Glutamatergic neuron (in vitro differentiated cells): ENCODE data around the gene MCM8. TPM values are rescaled to one million over a fixed set of nuclear protein-coding genes. Genes with fewer than 3 reads are reported as not detected.

Experiments used
- DNase-seq: peaks from one replicate; pipeline ENCODE4 v3.0.0; 2022
- H3K27ac Mint-ChIP-seq: one replicate; pipeline ENCODE4 v1.8.0; 2020; ENCODE audit warnings: mild to moderate bottlenecking, mixed read lengths, inconsistent platforms; ENCODE audit not compliant: unreplicated experiment
- H3K27me3 Mint-ChIP-seq: one replicate; pipeline ENCODE4 v1.8.0; 2020; ENCODE audit warnings: mild to moderate bottlenecking, moderate library complexity, mixed read lengths, inconsistent platforms; ENCODE audit not compliant: unreplicated experiment
- H3K36me3 Mint-ChIP-seq: one replicate; pipeline ENCODE4 v1.8.0; 2020; ENCODE audit warnings: mild to moderate bottlenecking, mixed read lengths, inconsistent platforms; ENCODE audit not compliant: unreplicated experiment
- H3K4me1 Mint-ChIP-seq: one replicate; pipeline ENCODE4 v1.8.0; 2020; ENCODE audit warnings: mild to moderate bottlenecking, low read depth, mixed read lengths, inconsistent platforms; ENCODE audit not compliant: unreplicated experiment
- H3K4me3 Mint-ChIP-seq: one replicate; pipeline ENCODE4 v1.8.0; 2020; ENCODE audit warnings: mild to moderate bottlenecking, mixed read lengths, inconsistent platforms; ENCODE audit not compliant: unreplicated experiment
- H3K9me3 Mint-ChIP-seq: one replicate; pipeline ENCODE4 v1.8.0; 2020; ENCODE audit warnings: mild to moderate bottlenecking, moderate library complexity, mixed read lengths, inconsistent platforms; ENCODE audit not compliant: unreplicated experiment
- CTCF ChIP-seq: fragments of 200-600 bp; sonication (generic); IDR thresholded peaks from one replicate; pipeline ENCODE4 v1.5.0; 2021; ENCODE audit not compliant: partially characterized antibody, unreplicated experiment
- total RNA-seq: library from RNA; stranded (reverse); fragmentation: NEBNext Ultra II Directional; extraction: Animal tissue kit (Norgen Biotek cat#: 25700); gene quantifications from one replicate; pipeline ENCODE4 v1.2.1, GENCODE V29; 2021; ENCODE audit not compliant: unreplicated experiment

The MCM8 gene
- total RNA-seq, 1 donor from 2014 or later, result 10.1 TPM

GRCh38 chr20:5973971-5974370, 23.5 kb downstream of the MCM8 start:
- Mint-ChIP-seq H3K4me3 (no peak overlapping the region), H3K4me1 (no peaks in the 10 kb centered on the region), H3K36me3 (no peaks in the 10 kb centered on the region), H3K9me3 (no peaks in the 10 kb centered on the region), H3K27ac (no peak overlapping the region), H3K27me3 (no peaks in the 10 kb centered on the region)
- DNase-seq, result no peak
- no peak for TF ChIP-seq CTCF

GRCh38 chr20:5974531-5974930, 24.1 kb downstream of the MCM8 start:
- no peaks in the 10 kb centered on the region for H3K4me1 Mint-ChIP-seq
- H3K27me3 Mint-ChIP-seq, result no peaks in the 10 kb centered on the region
- H3K36me3 Mint-ChIP-seq, result no peaks in the 10 kb centered on the region

GRCh38 chr20:5975778-5976177, 25.3 kb downstream of the MCM8 start:
- no peak for DNase-seq
- no peaks in the 10 kb centered on the region for H3K27me3 Mint-ChIP-seq
- no peak for TF ChIP-seq CTCF
- no peaks in the 10 kb centered on the region for H3K36me3 Mint-ChIP-seq
- H3K4me3 Mint-ChIP-seq, result no peak overlapping the region
- no peak overlapping the region for H3K27ac Mint-ChIP-seq
- no peaks in the 10 kb centered on the region for H3K9me3 Mint-ChIP-seq
- H3K4me1 Mint-ChIP-seq, result no peaks in the 10 kb centered on the region

More at GRCh38 chr20:5974531-5974930, 24.1 kb downstream of the MCM8 start:
- H3K27ac Mint-ChIP-seq, result no peak overlapping the region
- no peak for TF ChIP-seq CTCF
- H3K4me3 Mint-ChIP-seq, result no peak overlapping the region
- H3K9me3 Mint-ChIP-seq, result no peaks in the 10 kb centered on the region
- DNase-seq, result no peak

- TF ChIP-seq CTCF, result no peak
- no peak overlapping the region for H3K27ac Mint-ChIP-seq
- no peak for DNase-seq
- H3K36me3 Mint-ChIP-seq, result no peaks in the 10 kb centered on the region
- no peaks in the 10 kb centered on the region for H3K27me3 Mint-ChIP-seq
- no peak overlapping the region for H3K4me3 Mint-ChIP-seq
- H3K4me1 Mint-ChIP-seq, result no peaks in the 10 kb centered on the region
- no peaks in the 10 kb centered on the region for H3K9me3 Mint-ChIP-seq
Observed at GRCh38 chr20:5977223-5977622, 26.8 kb downstream of the MCM8 start.

GRCh38 chr20:5977975-5978374, 27.5 kb downstream of the MCM8 start:
- Mint-ChIP-seq H3K27ac (no peak overlapping the region), H3K4me1 (no peaks in the 10 kb centered on the region), H3K9me3 (no peaks in the 10 kb centered on the region), H3K27me3 (no peaks in the 10 kb centered on the region), H3K4me3 (no peak overlapping the region), H3K36me3 (no peaks in the 10 kb centered on the region)
- no peak for TF ChIP-seq CTCF
- DNase-seq, result no peak
